GM12801 (cell line): Measurements from ENCODE around the gene DPEP2.

Experiments
- CTCF ChIP-seq: IDR thresholded peaks from one replicate; pipeline ENCODE4 v1.5.1; 2011; ENCODE audit warnings: control low read depth; ENCODE audit not compliant: insufficient read length; ENCODE audit errors: extremely low read depth

The DPEP2 gene

GRCh38 chr16:67945392-67945933 is 53.8 kb downstream of the DPEP2 start:
- no peak for TF ChIP-seq CTCF

GRCh38 chr16:67944690-67945391 is 54.4 kb downstream of the DPEP2 start:
- TF ChIP-seq CTCF, result no peak

GRCh38 chr16:67943619-67944504 is 55.4 kb downstream of the DPEP2 start, which contains the start of gene LCAT:
TSS of gene LCAT (minus strand) at chr16:67944120. CDS start at chr16:67944101, 19 bp downstream.
- TF ChIP-seq CTCF, result no peak

GRCh38 chr16:67943256-67943618 is 56.0 kb downstream of the DPEP2 start:
- TF ChIP-seq CTCF, result no peak

GRCh38 chr16:67942510-67943255 is 56.6 kb downstream of the DPEP2 start:
- TF ChIP-seq CTCF, result no peak

GRCh38 chr16:67942200-67942509 is 57.1 kb downstream of the DPEP2 start:
- no peak for TF ChIP-seq CTCF
